Stimulated activated CD4-positive, alpha-beta T cell treated with anti-CD3 and anti-CD28 coated beads, TNF-alpha, amount 100 ng/mL, for 24 hours (primary cell): ENCODE measurements around the gene DRD1.
"Not testable (repeated sequence)": the region's sequence is repeated elsewhere in the genome, so short reads cannot be mapped to it uniquely, and the experiment has no call there.

Source experiments
- DNase-seq, 3 experiments: peaks; one replicate each; pipeline ENCODE4 v3.0.0-alpha.2; 2020; ENCODE audit warnings: low read depth in 3 of 3

Gene DRD1

DNA sequence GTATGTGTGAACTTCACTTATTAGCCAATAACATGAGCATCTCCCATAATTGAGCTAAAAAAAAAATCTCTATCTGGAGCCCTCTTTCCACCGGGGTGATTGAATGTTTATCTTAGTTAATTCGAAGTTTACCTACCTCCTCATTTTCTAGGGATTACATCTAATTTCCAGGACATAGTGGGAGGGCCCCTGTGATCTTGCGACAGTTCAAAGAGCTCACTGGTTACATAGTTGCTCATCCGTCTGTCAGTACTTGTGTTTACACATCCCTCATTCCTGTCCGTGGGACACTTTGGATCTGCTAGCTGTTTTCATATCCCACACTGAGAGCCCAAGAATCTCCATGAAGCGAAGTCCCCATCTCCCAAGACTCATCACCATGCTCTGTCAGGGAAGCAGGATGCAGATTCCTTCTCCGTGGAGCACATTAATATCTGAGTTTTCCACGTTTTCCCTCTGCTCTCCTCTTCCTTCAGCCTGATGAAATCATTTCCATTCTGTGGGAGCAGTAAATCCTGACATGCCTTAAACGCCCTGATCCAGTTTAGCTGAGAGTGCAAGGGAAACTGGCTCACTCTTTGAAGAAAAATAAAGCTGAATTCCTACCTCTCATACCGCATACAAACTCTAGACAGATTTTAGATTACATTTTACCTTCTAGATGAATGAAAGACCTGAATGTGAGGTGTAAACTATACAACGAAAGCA, 24.2 kb upstream of the DRD1 start:
- no peak for DNase-seq

GRCh38 chr5:175466700-175467318, 22.8 kb upstream of the DRD1 start:
- no peak for DNase-seq

DNA sequence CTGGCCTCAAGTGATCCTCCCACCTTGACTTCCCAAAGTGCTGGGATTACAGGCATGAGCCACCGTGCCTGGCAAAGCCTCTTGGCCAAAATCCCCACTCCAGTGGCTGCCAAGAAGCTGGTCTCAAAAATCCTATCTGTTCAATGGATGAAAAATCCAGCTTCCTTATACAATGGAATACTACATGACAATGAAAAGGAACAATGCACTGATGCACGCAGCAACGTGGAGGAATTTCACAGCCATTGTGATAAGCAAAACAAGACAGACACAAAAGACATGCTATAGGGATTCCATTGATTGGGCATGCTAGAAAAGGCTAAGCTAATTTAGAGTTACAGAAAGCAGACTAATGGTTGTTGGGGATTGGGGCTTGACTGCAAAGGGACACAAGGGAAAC, 21.3 kb upstream of the DRD1 start:
- no peak for DNase-seq

DNA sequence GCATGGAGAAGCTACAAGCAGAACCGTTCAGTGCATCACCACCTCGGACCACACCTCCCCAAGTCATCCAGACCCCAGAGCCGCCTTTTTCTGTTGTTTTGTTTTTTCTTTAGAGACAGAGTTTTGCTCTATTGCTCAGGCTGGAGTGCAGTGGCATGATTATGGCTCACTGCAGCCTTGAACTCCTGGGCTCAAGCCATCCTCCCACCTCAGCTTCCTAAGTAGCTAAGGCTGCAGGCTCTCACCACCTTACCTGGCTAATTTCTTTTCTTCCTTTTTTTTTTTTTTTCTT, 20.9 kb upstream of the DRD1 start:
- DNase-seq = no peak

DNA sequence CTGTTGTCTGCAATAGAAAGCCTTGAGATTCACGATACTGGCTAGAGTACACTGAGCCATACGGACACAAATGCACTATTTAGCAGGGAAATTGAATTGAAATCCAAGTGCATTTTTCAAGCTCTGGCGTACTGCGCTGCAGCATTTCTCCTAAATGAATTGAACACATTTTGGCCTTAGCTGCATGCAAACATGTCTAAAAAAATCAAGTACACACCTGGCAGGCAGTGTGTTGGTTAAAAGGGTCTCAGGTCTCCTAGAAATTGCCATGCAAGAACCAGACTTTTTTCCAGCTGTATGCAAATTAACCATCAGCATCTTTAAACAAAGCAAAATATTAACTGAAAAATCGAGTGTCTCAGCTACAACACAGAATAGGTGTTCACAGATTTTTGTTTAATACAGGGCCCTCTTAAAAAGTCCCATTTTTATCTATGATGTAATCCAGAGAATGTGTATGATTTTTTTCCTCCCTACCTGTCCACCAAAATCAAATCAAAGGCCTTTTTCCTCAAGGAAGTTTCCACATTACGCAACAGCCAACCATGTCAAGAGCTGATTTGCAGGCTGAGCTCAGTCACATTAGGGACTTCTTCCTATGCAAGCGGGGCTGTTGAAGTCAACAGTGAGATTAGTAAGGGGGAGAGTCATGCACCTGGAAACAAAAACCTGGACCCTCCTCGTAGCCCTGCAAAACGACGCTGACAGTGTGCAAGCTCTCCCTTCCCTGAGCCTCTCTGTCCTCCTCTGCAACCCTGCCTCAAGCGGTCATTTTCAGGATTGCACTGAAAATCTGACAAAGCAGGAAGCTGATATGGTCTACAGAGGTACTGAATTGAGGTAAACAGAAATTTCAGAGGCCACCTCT, 20.3 kb upstream of the DRD1 start:
- peak; percentile 42 to 57 (median 49) for DNase-seq

DNA sequence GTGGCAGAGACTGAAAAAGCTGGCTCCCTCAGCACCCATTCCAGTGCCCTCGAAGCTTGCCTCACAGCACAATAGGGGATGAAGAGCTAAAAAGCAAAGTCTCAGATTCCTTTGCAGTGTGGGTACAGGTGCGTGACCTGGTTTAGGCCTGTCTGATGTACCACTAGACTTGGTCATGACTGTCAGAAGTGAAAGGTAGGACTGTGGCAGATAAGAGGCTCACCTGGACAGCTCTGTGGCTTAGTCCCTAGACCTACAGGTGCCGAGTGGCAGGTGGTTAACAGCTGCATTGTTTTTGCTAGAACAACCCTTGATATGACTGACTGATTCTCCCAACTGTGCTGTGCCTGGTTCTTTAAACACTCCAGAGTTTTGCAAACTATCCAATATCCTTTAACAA, 19.7 kb upstream of the DRD1 start:
- DNase-seq = no peak

- no peak for DNase-seq
Measured at GRCh38 chr5:175461370-175461769, 17.4 kb upstream of the DRD1 start.

DNA sequence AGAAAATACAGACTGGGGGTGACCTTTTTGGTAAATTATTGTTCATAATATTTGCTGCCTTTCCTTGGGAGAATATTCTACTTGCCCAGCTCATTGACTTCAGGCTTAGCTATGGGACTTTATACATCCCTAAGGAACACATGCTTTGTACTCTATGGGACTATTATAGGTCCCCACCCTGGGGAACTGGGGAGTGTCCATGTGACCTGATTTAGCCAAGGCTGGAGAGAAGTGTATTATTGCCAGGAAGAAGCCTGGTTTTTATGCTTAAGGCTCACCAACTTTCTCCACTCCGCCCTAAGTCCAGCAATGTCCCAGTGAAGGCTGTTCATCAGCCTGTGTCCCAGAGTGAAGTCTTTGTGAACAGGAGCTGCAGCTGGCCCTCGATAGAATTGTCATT, 16.6 kb upstream of the DRD1 start:
- DNase-seq = no peak

GRCh38 chr5:175460126-175460525, 16.1 kb upstream of the DRD1 start:
- no peak for DNase-seq

GRCh38 chr5:175457466-175457865, 13.5 kb upstream of the DRD1 start:
- no peak for DNase-seq

GRCh38 chr5:175456105-175456742, 12.2 kb upstream of the DRD1 start:
- no peak for DNase-seq

DNA sequence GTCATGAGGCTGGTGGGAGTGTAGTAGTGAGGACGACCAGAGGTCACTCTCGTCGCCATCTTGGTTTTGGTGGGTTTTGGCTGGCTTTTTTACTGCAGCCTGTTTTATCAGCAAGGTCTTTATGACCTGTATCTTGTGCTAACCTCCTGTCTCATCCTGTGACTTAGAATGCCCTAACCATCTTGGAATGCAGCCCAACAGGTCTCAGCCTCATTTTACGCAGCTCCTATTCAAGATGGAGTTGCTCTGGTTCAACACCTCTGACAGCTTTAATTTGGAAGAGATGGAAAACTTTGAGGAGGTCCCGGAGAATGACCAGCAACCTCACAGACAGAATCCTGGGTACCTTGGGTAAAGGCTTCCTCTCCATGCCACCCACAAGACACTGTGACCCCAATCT, 10.4 kb upstream of the DRD1 start:
- DNase-seq = not testable (repeated sequence)

GRCh38 chr5:175452166-175452565, 8.2 kb upstream of the DRD1 start:
- no peak for DNase-seq

DNA sequence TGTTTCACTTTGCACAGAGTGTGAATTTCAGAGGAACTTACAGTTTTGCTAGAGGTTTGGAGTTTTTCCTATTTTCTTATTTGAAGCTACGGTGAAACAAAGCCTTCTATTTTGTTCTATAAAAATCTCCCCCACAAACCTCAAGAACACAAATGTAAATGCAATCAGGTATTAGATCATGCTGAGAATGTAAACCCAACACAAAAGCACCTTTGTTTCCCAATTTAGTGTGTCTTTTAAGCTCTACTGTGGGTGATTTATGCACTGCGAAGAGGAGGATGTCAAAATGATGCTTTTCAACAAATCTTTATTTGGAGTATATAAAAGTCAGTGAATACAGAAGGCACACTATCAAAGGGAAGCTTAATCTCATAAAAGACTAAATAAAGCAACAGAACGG, 4.3 kb upstream of the DRD1 start:
- DNase-seq = no peak

- DNase-seq = no peak
Measured at GRCh38 chr5:175447571-175447970, 3.6 kb upstream of the DRD1 start.

DNA sequence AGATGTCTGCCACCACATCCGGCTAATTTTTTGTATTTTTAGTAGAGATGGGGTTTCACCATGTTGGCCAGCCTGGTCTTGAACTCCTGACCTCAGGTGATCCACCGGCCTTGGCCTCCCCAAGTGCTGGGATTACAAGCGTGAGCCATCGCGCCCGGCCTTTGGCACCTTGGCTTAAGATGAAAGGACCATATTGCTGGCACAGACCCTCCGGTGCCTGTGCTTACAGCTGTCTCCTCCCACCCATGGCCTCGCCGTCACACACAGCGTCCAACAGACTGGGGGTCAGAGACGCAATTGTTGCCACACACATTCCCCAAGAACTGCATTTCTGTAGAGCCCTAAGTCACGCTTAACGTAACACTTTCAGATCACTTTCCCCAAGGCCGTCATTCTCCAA, 2.4 kb upstream of the DRD1 start:
- DNase-seq = not testable (repeated sequence)

- no peak for DNase-seq
Measured at GRCh38 chr5:175444905-175445456, 999 bp upstream of the DRD1 start.

- no peak for DNase-seq
Measured at GRCh38 chr5:175443514-175444059, 395 bp downstream of the DRD1 start.

DNA sequence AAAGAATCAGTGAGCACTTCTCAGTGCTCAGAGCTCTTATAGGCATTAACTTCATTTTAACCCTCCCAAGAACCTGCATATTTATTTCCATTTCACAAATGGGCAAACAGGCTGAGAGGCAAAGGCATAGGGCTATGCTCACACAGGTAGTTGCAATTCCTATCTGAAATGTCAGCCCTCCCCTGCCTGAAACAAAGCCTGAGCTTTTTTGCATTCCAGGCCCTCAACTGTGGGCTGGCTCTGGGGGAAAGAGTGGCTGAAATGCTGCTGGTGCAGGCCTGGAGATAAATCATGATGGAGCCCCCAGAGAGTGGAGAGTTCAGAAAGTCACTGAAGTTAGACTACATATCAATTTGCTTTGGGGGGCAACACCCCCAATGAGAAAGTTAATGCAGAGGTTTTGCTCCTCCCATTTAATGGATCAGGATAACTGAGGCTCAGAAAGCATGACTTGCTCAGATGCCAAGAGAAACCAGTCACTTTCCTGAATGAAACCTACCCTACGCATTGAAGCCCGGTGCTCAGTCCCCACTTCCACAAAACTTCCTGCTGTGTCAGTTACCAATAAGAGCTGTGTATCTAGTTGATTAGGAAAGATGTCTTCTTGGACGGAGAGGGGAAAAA, 5.6 kb downstream of the DRD1 start:
- DNase-seq = no peak

GRCh38 chr5:175436359-175436758, 7.6 kb downstream of the DRD1 start:
- DNase-seq = no peak

- DNase-seq = no peak
Measured at GRCh38 chr5:175434800-175435199, 9.2 kb downstream of the DRD1 start.
